AG20443 (cell line): Measurements from ENCODE around the gene KLHL14.
"Not testable (repeated sequence)": the region's sequence is repeated elsewhere in the genome, so short reads cannot be mapped to it uniquely, and the experiment has no call there.

ENCODE experiments used
- DNase-seq: peaks from one replicate; pipeline ENCODE4 v3.0.0; 2012; ENCODE audit warnings: low spot score, mixed read lengths

The KLHL14 gene

DNA sequence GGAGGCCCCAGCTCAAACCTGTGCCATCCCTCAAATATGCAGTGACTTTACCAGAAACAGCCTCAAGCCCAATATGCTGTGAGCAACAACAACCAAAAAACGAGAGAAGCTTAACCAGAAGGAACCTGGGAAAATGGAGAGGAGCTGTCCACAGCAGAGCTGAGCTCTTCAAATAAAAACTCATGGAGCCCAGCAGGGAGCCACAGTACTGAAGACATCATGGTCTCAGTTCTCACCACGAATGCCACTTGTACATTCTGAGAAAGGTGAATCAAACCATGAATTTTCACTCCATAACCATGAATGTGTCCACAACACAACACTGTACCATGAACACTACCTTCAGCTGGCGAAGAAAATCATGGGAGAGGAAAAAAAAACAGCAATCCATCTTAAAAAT, 50.5 kb downstream of the KLHL14 start:
- no peak for DNase-seq

- DNase-seq, result no peak
These were observed 55.7 kb downstream of the KLHL14 start for GRCh38 chr18:32717126-32717525.

DNA sequence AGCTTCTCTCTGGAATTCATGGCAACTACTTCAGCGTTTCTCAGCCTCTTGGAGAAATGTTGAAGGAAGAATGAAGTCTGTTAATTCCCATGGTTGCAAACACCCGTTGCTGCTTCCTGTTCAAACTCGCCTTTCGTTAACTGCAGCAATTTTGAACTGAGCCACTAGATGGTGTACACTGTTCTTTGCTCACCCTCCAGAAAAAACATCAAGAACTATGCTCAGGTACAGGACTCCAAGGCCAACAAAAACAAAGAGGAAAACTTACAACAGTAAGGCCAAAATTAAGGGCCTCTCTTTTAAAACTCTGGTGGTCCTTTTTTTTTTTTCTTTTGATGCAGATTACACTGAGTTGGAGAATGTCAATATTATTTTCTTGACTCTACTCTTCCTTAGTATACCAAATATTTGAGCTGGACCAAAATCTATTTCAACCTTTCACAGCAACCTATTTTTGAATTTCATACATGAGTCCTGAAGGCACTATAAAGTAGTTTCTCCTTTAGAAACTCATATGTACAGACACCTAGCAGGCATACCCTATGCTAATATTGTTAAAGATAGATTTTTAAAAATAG, 58.2 kb downstream of the KLHL14 start:
- peak; percentile 51 for DNase-seq

DNA sequence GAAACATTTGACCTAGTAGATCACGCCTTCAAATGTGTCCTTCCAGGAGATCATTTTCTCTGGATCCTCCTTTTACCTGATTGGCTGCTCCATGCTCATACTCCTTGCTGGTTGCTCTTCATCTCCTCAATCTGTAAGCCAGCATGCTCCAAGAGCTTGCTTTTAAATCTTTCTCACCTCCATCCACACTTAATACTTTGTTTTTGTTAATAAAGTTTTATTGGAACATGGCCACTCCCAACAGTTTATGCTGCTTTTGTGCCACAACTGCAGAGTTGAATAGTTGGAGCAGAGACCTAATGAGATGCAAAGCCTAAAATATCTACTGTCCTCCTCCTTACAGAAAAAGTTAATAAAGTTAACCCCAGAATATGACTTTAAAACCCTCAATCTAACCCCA, 60.0 kb downstream of the KLHL14 start:
- no peak for DNase-seq

- no peak for DNase-seq
These were observed 61.0 kb downstream of the KLHL14 start for GRCh38 chr18:32711862-32712261.

DNA sequence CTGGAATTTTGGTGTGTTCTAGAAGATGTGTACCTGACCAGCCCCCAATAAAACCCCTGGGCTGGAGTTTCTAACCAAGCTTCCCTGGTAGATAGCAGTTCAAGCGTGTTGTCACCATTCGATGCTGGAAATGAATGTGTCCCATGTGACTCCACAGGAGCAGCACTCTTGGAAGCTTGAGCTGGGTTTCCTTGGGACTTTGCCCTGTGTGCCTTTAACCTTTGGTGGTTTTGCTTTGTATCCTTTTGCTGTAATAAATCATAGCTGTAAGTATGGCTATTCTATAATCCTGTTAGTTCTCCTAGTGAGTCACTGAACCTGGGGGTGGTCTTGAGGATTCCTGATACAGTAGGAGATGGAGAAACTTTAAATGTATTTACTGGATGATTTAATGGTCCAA, 65.2 kb downstream of the KLHL14 start:
- no peak for DNase-seq

DNA sequence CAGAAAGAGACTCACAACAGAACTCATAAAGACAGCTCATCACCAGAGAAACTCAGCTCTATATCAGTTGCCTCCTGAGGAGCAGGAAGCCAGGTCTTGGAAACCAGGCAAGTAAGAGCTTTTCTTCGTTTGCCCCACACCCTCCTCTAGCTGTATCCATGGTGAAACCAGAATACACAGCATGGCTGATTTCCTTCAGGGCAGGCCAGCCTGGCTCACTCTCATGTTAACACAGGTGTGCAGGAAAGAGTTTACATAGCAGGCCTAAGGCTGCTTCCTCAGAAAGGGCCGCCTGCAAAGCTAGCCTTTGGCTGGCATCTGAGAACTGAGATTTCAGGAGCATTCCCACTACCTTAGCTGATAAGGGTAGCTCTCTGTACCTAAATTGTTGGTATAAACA, 65.7 kb downstream of the KLHL14 start:
- DNase-seq, result no peak

GRCh38 chr18:32701313-32701712, 71.5 kb downstream of the KLHL14 start:
- DNase-seq, result no peak

GRCh38 chr18:32698153-32698552, 74.7 kb downstream of the KLHL14 start:
- DNase-seq, result no peak

DNA sequence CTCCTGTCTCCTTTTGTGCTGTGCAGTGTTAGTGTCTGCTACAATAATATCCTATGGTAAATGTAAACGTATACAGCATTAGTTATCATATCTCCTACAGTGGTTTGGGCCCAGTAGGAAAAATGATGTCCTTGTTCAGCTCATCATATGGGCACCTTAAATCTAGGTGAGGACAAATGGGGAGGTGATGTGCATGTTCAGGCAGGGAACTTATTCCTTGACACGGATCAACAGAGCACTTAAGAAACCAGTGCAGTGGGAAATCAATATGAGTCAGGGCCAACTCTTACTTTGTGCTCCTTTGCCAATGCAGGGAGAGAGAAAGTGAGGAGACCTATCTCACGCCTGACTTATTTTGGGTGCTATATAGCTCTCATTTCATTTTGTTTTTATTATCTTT, 76.4 kb downstream of the KLHL14 start:
- no peak for DNase-seq

- DNase-seq, result no peak
These were observed 77.3 kb downstream of the KLHL14 start for GRCh38 chr18:32695534-32695933.

- DNase-seq, result no peak
These were observed 84.0 kb downstream of the KLHL14 start for GRCh38 chr18:32688821-32689220.

DNA sequence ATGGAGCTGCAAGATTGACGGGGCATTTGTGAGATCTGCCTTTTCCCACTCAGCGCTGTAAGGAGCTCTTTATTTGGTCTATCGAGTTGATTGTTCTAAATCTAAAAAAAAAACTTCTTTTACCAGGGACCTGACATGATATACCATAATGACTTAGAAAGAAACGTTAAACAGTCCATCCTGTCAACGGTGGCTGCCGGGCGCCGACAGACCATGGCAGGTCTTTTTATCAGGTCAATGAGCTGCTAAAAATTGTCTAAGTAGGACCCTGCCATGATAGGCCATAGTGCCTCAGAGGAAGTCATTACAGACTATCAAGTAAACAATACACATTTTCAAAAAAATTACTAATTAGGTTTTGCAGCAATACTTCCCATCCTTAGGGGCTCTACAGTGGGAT, 87.9 kb downstream of the KLHL14 start:
- no peak for DNase-seq

GRCh38 chr18:32684096-32684495, 88.7 kb downstream of the KLHL14 start:
- no peak for DNase-seq

GRCh38 chr18:32683044-32683443, 89.8 kb downstream of the KLHL14 start:
- no peak for DNase-seq

DNA sequence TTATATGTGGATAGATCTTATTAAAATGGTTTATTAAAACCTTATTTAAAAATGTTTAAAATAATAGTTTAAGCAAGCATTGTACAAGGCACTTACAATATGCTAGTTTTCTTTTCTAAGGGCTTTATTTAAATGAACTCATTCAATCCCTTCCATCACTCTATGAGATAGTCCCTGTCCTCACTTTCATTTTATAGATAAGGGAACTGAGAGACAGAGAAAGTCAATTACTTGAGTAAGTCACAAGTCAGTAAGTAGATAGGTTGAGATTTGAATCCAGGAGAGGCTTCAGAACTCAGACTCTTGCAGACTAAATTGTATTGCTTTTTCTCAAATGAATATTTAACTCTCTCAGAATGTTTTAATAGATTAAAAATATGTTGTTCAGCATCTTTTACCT, 95.2 kb downstream of the KLHL14 start:
- no peak for DNase-seq

DNA sequence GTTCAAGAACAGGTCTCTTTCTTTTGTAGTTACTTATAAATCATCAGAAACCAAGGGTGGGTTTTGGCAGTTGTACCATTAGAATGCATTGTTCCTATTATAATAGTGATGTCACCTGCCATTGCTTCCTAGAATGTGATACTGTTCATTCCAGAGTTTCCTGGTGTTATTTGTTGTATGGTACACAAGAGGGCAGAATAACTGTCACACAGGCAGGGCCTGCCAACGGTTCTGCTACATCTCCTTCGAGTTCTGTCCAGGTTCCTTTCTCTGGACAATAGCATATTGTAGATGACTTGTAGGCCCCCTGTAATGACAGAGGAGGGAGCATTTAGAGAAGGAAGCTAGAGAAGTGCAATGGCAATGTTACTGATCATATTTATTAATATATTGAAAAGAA, 98.3 kb downstream of the KLHL14 start:
- DNase-seq, result no peak

- DNase-seq, result no peak
These were observed 100.4 kb downstream of the KLHL14 start for GRCh38 chr18:32672398-32672797.

- DNase-seq, result no peak
These were observed 102.1 kb downstream of the KLHL14 start for GRCh38 chr18:32670727-32671126.

- no peak for DNase-seq
These were observed 103.2 kb downstream of the KLHL14 start for GRCh38 chr18:32669549-32670165.

- DNase-seq, result no peak
These were observed 103.9 kb downstream of the KLHL14 start for GRCh38 chr18:32668956-32669355.

- DNase-seq, result no peak
These were observed 111.1 kb downstream of the KLHL14 start for GRCh38 chr18:32661486-32662299.

DNA sequence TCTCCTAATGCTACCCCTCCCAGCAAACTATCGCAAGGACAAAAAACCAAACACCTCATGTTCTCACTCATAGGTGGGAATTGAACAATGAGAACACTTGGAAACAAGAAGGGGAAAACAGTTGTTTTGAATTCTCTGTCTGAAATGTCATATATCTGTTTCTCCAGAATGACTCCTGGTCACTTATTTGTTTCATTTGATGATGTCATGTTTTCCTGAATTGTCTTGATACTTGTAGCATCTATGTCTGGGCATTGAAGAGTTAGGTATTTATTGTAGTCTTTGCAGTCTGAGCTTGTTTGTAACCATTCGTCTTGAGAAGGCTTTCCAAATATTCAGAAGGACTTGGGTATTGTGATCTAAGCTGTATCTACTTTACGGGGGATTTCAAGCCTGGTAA, 118.3 kb downstream of the KLHL14 start:
- DNase-seq, result not testable (repeated sequence)
